ENCODE results near the gene CAMK2N1.

CAMK2N1 gene

GRCh38 chr1:20479840-20480239, 6.2 kb downstream of the CAMK2N1 start:
- no peak for DNase-seq (ENCODE audit: low read depth in 3 of 3, low spot score in 1 of 3)

- DNase-seq (ENCODE audit: low read depth in 3 of 3, low spot score in 1 of 3): no peak
These were observed 7.9 kb downstream of the CAMK2N1 start for GRCh38 chr1:20478057-20478635.

GRCh38 chr1:20477348-20478056, 8.5 kb downstream of the CAMK2N1 start:
- DNase-seq (ENCODE audit: low read depth in 3 of 3, low spot score in 1 of 3): no peak

GRCh38 chr1:20476265-20477038, 9.6 kb downstream of the CAMK2N1 start:
- DNase-seq (ENCODE audit: low read depth in 3 of 3, low spot score in 1 of 3): no peak

- no peak for DNase-seq (ENCODE audit: low read depth in 3 of 3, low spot score in 1 of 3)
These were observed 11.0 kb downstream of the CAMK2N1 start for GRCh38 chr1:20474996-20475395.

- no peak for DNase-seq (ENCODE audit: low read depth in 3 of 3, low spot score in 1 of 3)
These were observed 11.6 kb downstream of the CAMK2N1 start for GRCh38 chr1:20474333-20474975.

- no peak for DNase-seq (ENCODE audit: low read depth in 3 of 3, low spot score in 1 of 3)
These were observed 12.1 kb downstream of the CAMK2N1 start for GRCh38 chr1:20473894-20474293.

GRCh38 chr1:20472860-20473711, 12.9 kb downstream of the CAMK2N1 start:
- no peak for DNase-seq (ENCODE audit: low read depth in 3 of 3, low spot score in 1 of 3)

GRCh38 chr1:20472121-20472520, 13.9 kb downstream of the CAMK2N1 start:
- no peak for DNase-seq (ENCODE audit: low read depth in 3 of 3, low spot score in 1 of 3)

- DNase-seq (ENCODE audit: low read depth in 3 of 3, low spot score in 1 of 3): no peak
These were observed 15.8 kb downstream of the CAMK2N1 start for GRCh38 chr1:20470194-20470593.

- DNase-seq (ENCODE audit: low read depth in 3 of 3, low spot score in 1 of 3): no peak
These were observed 16.5 kb downstream of the CAMK2N1 start for GRCh38 chr1:20469406-20470076.

GRCh38 chr1:20466273-20466672, 19.7 kb downstream of the CAMK2N1 start:
- DNase-seq (ENCODE audit: low read depth in 3 of 3, low spot score in 1 of 3): no peak

GRCh38 chr1:20465187-20465586, 20.8 kb downstream of the CAMK2N1 start:
- no peak for DNase-seq (ENCODE audit: low read depth in 3 of 3, low spot score in 1 of 3)

GRCh38 chr1:20463502-20463901, 22.5 kb downstream of the CAMK2N1 start:
- no peak for DNase-seq (ENCODE audit: low read depth in 3 of 3, low spot score in 1 of 3)

- no peak for DNase-seq (ENCODE audit: low read depth in 3 of 3, low spot score in 1 of 3)
These were observed 23.6 kb downstream of the CAMK2N1 start for GRCh38 chr1:20462397-20462796.

- DNase-seq (ENCODE audit: low read depth in 3 of 3, low spot score in 1 of 3): no peak
These were observed 27.3 kb downstream of the CAMK2N1 start for GRCh38 chr1:20458717-20459116.

GRCh38 chr1:20454004-20454403, 32.0 kb downstream of the CAMK2N1 start:
- no peak for DNase-seq (ENCODE audit: low read depth in 3 of 3, low spot score in 1 of 3)

- no peak for DNase-seq (ENCODE audit: low read depth in 3 of 3, low spot score in 1 of 3)
These were observed 36.2 kb downstream of the CAMK2N1 start for GRCh38 chr1:20449735-20450311.

GRCh38 chr1:20448671-20449071, 37.3 kb downstream of the CAMK2N1 start:
- no peak for DNase-seq (ENCODE audit: low read depth in 3 of 3, low spot score in 1 of 3)

- no peak for DNase-seq (ENCODE audit: low read depth in 3 of 3, low spot score in 1 of 3)
These were observed 38.2 kb downstream of the CAMK2N1 start for GRCh38 chr1:20447794-20448193.

Data from stimulated activated CD4-positive, alpha-beta T cell treated with anti-CD3 and anti-CD28 coated beads, TNF-alpha, amount 100 ng/mL, for 1 hour (primary cell).